Measurements from ENCODE around the gene PDE4D. TPM values are rescaled to one million over a fixed set of nuclear protein-coding genes. Genes with fewer than 3 reads are reported as not detected.

Gene PDE4D
- total RNA-seq, 2 experiments from 2014 or later = 164 to 175 TPM

DNA sequence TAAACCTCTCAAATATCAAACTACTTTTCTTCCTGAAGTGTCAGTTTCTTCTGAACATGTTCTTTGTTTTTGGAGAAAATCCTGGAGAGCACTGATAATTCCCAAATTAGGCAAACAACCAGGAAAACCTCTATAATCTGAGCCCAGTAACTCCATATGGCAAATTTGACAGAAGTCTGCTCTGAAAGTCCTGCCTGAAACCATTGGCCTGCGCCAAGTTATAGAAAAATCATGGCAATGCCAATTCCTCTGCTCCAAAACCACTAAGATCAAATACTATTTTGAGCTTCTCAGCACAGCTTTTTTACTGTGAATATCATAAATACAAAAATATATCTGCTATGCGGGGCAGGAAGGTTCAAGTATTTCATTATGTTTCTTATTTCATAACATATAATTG, 45.9 kb downstream of the PDE4D start:
- POLR2A ChIA-PET = no interaction called here
- no peak overlapping the region for H3K27ac ChIP-seq (ENCODE audit: low read depth in 1 of 2, low read length in 2 of 2)
- H3K9me3 Mint-ChIP-seq = no peaks in the 10 kb centered on the region
- TF ChIP-seq, protein P1, sequence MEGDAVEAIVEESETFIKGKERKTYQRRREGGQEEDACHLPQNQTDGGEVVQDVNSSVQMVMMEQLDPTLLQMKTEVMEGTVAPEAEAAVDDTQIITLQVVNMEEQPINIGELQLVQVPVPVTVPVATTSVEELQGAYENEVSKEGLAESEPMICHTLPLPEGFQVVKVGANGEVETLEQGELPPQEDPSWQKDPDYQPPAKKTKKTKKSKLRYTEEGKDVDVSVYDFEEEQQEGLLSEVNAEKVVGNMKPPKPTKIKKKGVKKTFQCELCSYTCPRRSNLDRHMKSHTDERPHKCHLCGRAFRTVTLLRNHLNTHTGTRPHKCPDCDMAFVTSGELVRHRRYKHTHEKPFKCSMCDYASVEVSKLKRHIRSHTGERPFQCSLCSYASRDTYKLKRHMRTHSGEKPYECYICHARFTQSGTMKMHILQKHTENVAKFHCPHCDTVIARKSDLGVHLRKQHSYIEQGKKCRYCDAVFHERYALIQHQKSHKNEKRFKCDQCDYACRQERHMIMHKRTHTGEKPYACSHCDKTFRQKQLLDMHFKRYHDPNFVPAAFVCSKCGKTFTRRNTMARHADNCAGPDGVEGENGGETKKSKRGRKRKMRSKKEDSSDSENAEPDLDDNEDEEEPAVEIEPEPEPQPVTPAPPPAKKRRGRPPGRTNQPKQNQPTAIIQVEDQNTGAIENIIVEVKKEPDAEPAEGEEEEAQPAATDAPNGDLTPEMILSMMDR (IDR thresholded peaks at IDR 0.05) = no peak
- H3K4me1 ChIP-seq (ENCODE audit: insufficient read depth, low read length) = no peaks in the 10 kb centered on the region
- DNase-seq = no peak
- H3K27me3 ChIP-seq (ENCODE audit: control insufficient read depth in 1 of 2, insufficient read depth in 2 of 2, low read length in 2 of 2) = peaks cover 0 to 5% of the 10 kb centered on the region in 2 experiments
- peaks cover 8% of the 10 kb centered on the region for H3K27me3 Mint-ChIP-seq
- intact Hi-C loops (cut with DNase I, micrococcal nuclease) = no loop called here
- no peak overlapping the region for H3K4me3 Mint-ChIP-seq
- no peaks in the 10 kb centered on the region for H3K9me3 ChIP-seq (ENCODE audit: control insufficient read depth in 1 of 2, insufficient read depth in 1 of 2, low read length in 2 of 2)
- CTCF ChIA-PET = no interaction called here
- ATAC-seq (ENCODE audit: poor library complexity) = no peak
- H3K36me3 ChIP-seq (ENCODE audit: insufficient read depth, low read length) = no peaks in the 10 kb centered on the region
- no peaks in the 10 kb centered on the region for H3K36me3 Mint-ChIP-seq (ENCODE audit: low read depth)
- H3K27ac Mint-ChIP-seq = no peak overlapping the region
- H3K4me1 Mint-ChIP-seq (ENCODE audit: low read depth) = no peaks in the 10 kb centered on the region
- H3K4me3 ChIP-seq (ENCODE audit: low read length) = no peak overlapping the region

DNA sequence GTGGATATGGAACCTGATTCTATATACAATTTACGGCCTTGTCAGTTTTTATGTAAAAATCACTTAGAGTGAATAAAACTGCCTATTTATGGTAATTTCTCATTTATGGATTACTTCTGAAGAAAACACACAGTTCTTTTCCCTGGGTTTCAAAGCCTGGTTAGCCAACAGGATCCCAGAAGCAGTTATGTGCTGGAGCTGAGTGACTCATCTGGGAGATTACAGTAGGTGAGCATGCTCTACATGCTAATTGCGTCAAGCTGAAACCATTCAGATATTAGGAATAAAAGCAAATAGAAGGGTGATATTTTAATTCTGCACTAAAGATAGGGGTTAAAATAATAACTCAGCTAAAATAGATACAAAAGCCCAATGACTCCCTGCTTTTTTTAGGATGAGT, 47.8 kb downstream of the PDE4D start:
- H3K4me3 ChIP-seq (ENCODE audit: low read length) = no peak overlapping the region
- ChIA-PET POLR2A (no interaction called here), CTCF (no interaction called here)
- intact Hi-C loops (cut with DNase I, micrococcal nuclease) = no loop called here
- H3K36me3 Mint-ChIP-seq (ENCODE audit: low read depth) = no peaks in the 10 kb centered on the region
- H3K4me1 ChIP-seq (ENCODE audit: insufficient read depth, low read length) = no peaks in the 10 kb centered on the region
- ATAC-seq (ENCODE audit: poor library complexity) (no peak), DNase-seq (no peak)
- H3K4me1 Mint-ChIP-seq (ENCODE audit: low read depth) = no peaks in the 10 kb centered on the region
- no peak overlapping the region for H3K27ac ChIP-seq (ENCODE audit: low read depth in 1 of 2, low read length in 2 of 2)
- peaks cover 0 to 5% of the 10 kb centered on the region in 2 experiments for H3K27me3 ChIP-seq (ENCODE audit: control insufficient read depth in 1 of 2, insufficient read depth in 2 of 2, low read length in 2 of 2)
- H3K27ac Mint-ChIP-seq = no peak overlapping the region
- no peaks in the 10 kb centered on the region for H3K9me3 Mint-ChIP-seq
- TF ChIP-seq, protein P1 (IDR thresholded peaks at IDR 0.05) = no peak
- no peaks in the 10 kb centered on the region for H3K36me3 ChIP-seq (ENCODE audit: insufficient read depth, low read length)
- peaks cover 17% of the 10 kb centered on the region for H3K27me3 Mint-ChIP-seq
- H3K9me3 ChIP-seq (ENCODE audit: control insufficient read depth in 1 of 2, insufficient read depth in 1 of 2, low read length in 2 of 2) = no peaks in the 10 kb centered on the region
- no peak overlapping the region for H3K4me3 Mint-ChIP-seq

GRCh38 chr5:59843511-59844213, 49.9 kb downstream of the PDE4D start:
- H3K27ac Mint-ChIP-seq = no peak overlapping the region
- H3K9me3 Mint-ChIP-seq = no peaks in the 10 kb centered on the region
- H3K4me1 ChIP-seq (ENCODE audit: insufficient read depth, low read length) = no peaks in the 10 kb centered on the region
- H3K36me3 Mint-ChIP-seq (ENCODE audit: low read depth) = no peaks in the 10 kb centered on the region
- TF ChIP-seq, protein P1 (IDR thresholded peaks at IDR 0.05) = no peak
- no peaks in the 10 kb centered on the region for H3K4me1 Mint-ChIP-seq (ENCODE audit: low read depth)
- H3K36me3 ChIP-seq (ENCODE audit: insufficient read depth, low read length) = no peaks in the 10 kb centered on the region
- ATAC-seq (ENCODE audit: poor library complexity) (no peak), DNase-seq (no peak)
- H3K27me3 ChIP-seq (ENCODE audit: control insufficient read depth in 1 of 2, insufficient read depth in 2 of 2, low read length in 2 of 2) = peaks cover 0 to 5% of the 10 kb centered on the region in 2 experiments
- no peak overlapping the region for H3K4me3 Mint-ChIP-seq
- CTCF ChIA-PET = no interaction called here
- peaks cover 24% of the 10 kb centered on the region for H3K27me3 Mint-ChIP-seq
- no peaks in the 10 kb centered on the region for H3K9me3 ChIP-seq (ENCODE audit: control insufficient read depth in 1 of 2, insufficient read depth in 1 of 2, low read length in 2 of 2)
- H3K4me3 ChIP-seq (ENCODE audit: low read length) = no peak overlapping the region
- intact Hi-C loops (cut with DNase I, micrococcal nuclease) = no loop called here
- POLR2A ChIA-PET = interaction anchor here (0.7 kb wide), 1 partner anchor 1133 kb away, joined by 4 read pairs; no protein-coding TSS in a partner anchor
- H3K27ac ChIP-seq (ENCODE audit: low read depth in 1 of 2, low read length in 2 of 2) = no peak overlapping the region
